Measurements from ENCODE around the gene HELB.

- TF ChIP-seq POLR2A (IDR thresholded peaks at IDR 0.05) (no peak), CTCF (IDR thresholded peaks at IDR 0.05) (no peak), EP300 (IDR thresholded peaks at IDR 0.05) (no peak)
Observed at GRCh38 chr12:66289485-66289884, 12.8 kb upstream of the HELB start.
